SKM-1 treated with dmso at 0.1 percent for 144 hours (cell line): Measurements from ENCODE around the gene TAF1.
"Not testable (repeated sequence)": the region's sequence is repeated elsewhere in the genome, so short reads cannot be mapped to it uniquely, and the experiment has no call there.

Experiments
- DNase-seq: peaks from one replicate; lab custom pipeline; 2025; ENCODE audit not compliant: unreplicated experiment; lab: John Stamatoyannopoulos, UW

Gene TAF1

DNA sequence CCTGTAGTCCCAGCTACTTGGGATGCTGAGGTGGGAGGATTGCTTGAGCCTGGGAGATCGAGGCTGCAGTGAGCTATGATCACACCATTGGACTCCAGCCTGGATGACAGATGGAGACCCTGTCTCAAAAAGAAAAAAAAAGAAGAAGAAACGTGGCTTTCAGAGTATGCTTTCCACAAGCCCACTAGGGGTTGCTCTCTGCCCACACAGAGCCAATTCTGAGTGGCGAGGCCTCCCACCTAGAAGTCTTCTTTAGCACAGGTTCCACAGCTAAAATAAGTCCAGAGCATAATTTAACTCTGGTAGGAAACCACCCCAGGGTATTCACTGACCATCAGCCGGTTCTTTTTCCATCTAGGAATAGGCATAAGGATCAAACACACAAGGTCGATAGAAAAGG, 50.1 kb downstream of the TAF1 start:
- DNase-seq = not testable (repeated sequence)

DNA sequence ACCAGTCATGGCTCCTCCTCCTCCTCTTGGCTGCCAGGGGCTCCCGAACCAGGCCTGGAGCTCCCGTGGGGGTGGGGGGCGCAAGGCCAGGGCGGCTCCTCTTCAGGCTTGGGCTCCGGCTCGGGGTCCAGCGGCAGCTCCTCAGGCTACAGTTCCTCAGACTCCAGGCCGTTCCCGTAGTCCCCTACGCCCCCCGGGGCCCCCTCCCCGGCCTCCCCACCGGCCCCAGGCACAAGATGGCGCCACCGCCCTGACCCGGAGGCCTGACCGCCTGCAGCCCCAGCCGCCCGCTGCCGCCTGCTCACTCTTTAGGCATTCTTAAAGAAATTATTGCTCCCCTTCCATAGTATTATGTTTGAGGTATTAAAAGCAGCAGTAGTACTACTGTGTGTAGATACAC, 54.5 kb downstream of the TAF1 start:
- DNase-seq = no peak

DNA sequence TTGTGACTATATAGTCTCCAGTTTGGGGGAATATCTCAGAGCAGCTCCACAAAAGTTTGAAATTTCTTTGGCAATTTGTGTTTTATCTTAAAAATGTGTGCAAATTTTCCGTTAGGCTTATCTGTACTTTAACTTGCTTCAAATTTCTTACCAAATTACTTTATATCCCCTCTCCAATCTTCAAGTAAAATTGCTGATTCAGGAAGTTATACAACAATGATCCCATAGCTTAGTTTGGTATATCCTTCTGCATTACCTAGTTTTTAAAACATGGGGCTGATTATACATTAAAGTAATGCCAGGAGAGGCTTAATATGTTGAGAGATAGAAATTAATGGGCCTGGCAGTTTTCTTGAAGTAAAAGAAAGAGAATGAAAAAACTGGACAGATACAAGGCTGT, 66.6 kb downstream of the TAF1 start:
- no peak for DNase-seq

DNA sequence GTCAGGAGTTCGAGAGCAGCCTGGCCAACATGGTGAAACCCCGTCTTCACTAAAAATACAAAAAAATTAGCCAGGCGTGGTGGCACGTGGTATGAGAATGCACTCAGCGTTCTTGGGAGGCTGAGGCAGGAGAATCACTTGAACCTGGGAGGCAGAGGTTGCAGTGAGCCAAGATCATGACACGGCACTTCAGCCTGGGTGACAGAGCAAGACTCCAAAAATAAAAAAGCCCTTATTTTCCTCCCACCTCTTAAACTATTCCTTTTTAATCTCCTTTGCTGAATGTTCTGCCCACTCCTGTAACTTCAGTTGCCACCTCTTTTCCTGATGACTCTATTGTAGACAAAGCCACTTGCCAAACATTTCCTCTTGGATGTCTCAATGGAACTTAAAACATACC, 72.6 kb downstream of the TAF1 start:
- DNase-seq = no peak

DNA sequence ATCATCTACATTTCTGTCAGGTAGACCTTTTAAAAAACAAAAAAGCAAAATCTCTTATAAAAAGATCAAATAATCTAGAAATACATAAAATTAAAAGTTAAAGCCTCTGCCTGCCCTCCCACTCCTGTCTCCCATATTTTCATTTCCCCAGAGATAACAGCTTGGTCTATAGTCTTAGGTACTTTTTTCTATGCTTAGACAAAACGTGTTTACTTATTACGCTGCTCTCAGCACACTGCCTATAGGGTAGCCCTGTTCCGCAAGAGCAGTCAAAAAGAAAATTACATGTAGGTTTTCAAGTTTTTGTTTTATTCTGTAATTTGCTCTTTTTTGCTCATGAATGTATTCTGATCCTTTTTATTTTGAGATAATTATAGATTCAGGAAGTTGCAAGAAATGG, 73.3 kb downstream of the TAF1 start:
- DNase-seq = no peak

DNA sequence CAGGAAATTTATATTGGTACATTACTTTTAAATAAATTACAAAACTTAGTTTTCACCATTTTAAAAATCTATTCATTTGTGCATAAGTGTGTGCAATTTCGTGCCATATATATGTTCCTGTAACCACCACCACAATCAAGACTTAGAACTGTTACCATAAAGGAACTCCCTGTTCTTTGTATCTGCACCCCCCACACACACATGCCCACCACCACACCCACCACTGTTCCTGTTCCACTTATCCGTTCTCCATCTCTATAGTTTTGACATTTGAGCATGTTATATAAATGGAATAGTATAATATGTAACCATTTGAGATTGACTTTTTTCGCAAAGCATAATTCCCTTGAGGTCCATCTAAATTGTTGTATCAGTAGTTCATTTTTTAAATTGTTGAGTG, 73.7 kb downstream of the TAF1 start:
- DNase-seq = no peak

DNA sequence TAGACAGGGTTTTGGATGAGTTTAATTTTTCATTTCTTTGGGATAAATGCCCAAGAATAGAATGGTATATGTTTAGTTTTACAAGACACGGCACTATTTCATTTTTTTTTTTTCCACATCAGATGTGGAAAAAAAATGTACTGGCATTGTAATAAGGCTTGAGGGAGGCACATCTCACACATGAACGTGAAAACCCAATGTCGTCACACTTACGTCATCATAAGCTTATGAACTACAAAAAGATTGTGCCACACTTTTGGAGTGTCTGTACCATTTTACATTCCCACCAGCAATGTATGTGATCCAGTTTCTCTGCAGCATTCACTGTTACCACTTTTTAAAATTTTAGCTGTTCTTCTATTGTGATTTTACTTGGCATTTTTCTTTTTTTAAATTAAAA, 74.2 kb downstream of the TAF1 start:
- no peak for DNase-seq

DNA sequence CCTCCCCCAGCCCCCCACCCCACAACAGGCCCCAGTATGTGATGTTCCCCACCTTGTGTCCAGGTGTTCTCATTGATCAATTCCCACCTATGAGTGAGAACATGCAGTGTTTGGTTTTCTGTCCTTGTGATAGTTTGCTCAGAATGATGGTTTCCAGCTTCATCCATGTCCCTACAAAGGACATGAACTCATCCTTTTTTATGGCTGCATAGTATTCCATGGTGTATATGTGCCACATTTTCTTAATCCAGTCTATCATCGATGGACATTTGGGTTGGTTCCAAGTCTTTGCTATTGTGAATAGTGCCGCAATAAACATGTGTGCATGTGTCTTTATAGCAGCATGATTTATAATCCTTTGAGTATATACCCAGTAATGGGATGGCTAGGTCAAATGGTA, 75.7 kb downstream of the TAF1 start:
- not testable (repeated sequence) for DNase-seq

DNA sequence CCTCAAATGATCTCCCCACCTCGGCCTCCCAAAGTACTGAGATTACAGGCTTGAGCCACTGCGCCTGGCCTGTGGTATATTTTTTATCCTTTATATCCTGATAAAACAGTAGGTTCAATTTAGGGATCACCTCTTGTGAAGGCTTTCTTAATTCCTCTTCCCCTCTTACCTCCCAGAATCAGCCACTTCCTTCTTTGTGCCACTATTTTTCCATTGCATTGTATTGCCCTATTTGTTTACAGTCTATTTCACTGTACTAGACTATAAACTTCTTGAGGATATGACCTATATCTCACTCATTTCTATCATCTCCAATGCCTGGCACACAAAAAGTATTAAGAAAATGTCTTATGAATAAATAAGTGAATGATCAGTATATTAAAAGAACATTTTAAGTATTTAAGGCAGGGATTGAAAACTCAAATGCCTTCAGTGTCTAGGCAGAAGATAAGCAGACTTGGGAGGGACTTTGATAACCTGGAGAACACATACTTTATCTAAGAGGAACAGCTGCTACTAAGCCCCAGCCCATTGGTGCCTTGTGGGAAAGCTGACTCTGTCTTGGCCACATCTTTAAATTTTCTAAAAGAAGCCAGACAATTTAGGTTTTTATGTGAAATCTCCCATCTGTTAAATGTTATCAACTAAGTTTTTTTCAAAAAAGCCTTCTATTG, 84.4 kb downstream of the TAF1 start:
- no peak for DNase-seq

DNA sequence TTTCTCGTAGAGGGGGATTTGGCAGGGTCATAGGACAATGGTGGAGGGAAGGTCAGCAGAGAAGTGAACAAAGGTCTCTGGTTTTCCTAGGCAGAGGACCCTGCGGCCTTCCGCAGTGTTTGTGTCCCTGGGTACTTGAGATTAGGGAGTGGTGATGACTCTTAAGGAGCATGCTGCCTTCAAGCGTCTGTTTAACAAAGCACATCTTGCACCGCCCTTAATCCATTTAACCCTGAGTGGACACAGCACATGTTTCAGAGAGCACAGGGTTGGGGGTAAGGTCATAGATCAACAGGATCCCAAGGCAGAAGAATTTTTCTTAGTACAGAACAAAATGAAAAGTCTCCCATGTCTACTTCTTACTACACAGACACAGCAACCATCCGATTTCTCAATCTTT, 85.4 kb downstream of the TAF1 start:
- DNase-seq = not testable (repeated sequence)

DNA sequence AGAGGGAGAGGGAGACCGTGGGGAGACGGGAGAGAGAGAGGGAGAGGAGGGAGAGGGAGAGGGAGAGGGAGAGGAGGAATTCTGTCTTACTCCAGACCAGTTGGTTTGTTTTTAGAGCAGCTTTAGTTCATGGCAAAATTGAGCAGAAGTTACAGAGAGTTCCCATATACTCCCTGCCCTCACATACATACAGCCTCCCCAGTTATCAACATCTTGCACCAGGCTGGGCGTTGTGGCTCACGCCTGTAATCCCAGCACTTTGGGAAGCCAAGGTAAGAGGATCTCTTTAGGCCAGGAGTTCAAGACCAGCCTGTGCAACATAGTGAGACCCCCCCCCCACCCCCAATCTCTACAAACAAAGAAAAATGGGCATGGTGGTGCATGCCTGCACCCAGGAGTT, 86.9 kb downstream of the TAF1 start:
- DNase-seq = no peak

DNA sequence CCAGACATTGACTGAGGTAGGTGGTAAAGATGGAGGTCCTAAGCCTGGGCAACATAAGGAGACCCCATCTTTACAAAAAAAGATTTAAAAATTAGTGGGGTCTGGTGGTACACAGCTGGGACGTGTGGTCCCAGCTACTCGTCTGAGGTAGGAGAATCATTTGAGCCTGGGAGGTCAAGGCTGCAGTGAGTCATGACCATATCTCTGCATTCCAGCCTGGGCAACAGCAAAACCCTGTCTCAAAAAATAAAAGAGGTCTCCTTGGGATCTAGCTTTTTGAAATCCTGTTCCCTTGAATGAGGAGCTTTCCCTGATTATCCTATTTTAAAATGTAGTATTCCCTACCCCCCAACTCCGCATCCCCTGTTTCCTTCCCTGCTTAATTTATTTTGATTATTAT, 88.1 kb downstream of the TAF1 start:
- no peak for DNase-seq

DNA sequence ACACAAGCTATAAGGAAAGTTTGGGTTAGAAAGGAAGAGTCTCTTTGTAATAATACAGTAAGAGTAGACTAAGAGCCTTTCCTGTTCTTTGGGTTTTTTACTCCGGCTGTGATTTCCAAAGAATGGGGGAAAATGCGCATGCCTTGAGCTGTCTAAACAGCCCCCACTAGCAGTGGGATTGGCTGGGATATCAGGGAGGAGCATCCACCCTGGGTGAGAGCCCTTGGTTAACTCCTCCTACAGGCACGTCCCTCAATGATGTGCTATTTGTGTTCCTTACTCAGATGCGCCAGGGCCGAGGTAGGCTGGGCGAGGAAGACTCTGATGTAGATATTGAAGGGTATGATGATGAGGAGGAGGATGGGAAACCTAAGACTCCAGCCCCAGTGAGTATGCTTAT, 92.7 kb downstream of the TAF1 start:
- DNase-seq = no peak

DNA sequence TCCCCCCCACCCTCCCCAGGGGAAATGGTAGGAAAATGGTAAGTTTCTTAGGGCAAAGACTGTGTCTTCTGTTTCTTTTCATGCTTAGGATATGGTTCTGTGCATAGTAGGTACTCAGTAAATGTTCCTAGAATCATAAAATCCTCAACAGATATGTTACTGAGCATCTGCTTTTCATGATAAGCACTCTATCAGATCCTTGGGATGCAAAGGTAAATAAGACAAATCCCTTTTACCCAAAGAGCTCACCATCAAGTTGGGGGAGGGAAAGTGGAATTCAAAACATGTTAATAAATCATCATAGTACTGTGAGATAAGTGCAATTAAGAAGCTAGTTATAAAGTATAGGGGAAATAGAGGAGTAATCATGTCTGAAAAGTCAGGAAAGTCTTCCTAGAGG, 98.8 kb downstream of the TAF1 start:
- no peak for DNase-seq

DNA sequence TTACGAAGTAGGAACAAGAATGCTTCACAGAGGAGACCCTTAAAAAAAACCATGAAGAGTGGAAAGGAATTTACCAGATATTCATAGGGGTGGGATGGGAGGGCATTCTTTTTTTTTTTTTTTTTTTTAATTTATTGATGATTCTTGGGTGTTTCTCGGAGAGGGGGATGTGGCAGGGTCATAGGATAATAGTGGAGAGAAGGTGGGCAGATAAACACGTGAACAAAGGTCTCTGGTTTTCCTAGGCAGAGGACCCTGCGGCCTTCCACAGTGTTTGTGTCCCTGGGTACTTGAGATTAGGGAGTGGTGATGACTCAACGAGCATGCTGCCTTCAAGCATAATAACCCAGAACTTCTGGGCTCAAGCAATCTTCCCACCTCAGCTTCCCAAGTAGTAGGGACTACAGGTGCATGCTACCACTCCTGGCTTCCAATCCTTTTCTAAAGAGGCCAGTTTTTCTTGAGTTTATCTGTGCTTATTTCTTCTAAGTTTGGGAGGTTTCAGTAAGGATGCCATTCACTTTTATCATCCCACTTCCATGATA, 100.9 kb downstream of the TAF1 start:
- DNase-seq = no peak

DNA sequence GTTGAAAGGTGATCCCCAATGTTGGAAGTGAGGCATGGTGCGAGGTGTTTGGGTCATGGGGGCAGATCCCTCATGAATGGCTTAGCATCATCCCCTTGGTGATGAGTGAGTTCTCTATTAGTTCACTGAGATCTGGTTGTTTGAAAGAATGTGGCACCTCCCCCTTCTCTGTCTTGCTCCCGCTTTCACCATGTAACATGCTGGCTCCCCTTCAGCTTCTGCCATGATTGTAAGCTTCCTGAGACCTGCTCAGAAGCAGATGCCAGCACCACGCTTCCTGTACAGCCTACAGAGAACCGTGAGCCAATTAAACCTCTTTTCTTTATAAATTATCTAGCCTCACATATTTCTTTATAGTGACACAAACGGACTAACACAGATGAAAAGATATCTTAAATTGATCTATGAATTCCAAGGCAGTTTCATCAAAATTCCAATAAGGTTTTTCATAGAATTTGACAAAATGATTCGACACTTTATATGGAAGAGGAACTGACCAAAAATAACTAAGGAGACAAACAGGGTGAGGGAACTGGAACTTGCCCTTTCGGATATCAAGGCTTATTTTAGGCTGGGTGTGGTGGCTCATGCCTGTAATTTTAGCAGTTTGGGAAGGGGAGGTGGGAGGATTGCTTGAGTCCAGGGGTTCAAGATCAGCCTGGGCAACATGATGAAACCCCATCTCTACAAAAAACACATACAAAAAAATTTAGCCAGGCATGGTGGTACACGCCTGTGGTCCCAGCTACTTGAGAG, 109.8 kb downstream of the TAF1 start:
- no peak for DNase-seq

DNA sequence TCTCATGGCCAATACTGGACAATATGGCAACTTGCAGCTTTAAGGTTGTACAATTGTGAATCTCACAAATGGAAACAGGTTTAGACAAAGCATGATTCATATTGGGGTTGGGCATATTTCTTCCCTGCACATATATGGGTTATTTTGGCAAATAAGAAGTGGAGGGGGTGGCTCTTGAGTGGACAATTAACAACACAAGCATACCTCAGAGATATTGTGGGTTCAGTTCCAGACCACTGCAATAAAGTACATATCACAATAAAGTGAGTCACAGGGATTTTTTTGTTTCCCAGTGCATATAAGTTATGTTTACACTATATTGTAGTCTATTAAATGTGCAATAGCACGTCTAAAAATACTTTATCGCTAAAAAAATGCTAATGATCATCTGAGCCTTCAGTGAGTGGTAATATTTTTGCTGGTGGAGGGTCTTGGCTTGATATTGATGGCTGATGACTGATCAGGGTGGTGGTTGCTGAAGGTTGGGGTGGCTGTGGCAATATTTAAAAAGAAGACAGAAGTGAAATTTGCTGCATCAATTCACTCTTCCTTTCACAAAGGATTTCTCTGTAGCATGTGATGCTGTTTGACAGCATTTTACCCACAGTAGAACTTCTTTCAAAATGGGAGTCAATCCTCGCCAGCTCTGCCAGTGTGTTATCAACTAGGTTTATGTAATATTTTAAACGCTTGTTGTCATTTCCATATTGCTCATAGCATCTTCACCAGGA, 116.2 kb downstream of the TAF1 start:
- DNase-seq = no peak

DNA sequence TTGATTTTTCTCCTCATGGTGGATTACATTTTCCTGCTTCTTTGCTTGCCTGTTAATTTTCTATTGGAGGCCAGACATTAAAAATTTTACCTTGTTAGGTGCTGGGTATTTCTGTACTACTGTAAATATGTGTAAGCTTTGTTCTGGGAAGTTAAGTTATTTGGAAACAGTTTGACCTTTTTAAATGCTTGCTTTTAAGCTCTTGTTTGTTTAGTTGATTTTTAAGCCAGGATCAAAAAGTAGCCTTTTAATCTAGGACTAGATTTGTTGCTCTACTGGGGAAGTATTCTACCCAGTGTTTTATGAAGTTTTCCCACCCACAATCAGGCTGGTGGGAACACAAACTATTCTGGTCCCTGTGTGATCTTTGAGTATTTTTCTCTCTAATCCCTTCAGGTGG, 121.7 kb downstream of the TAF1 start:
- no peak for DNase-seq

DNA sequence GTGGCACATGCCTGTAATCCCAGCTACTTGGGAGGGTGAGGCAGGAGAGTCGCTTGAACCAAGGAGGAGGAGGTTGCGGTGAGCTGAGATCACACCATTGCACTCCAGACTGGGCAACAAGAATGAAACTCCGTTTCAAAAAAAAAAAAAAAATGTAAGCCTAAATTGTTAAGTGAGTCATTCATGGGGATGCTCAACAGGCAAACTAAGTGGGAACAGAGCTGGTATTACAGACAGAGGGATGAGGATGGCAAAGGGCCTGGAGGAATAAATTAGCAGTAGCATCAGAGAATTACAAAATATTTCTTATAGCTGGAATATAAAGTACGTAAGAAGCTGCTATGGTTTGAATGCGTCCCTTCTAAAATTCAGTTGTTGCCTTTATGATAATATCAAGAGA, 123.4 kb downstream of the TAF1 start:
- no peak for DNase-seq

DNA sequence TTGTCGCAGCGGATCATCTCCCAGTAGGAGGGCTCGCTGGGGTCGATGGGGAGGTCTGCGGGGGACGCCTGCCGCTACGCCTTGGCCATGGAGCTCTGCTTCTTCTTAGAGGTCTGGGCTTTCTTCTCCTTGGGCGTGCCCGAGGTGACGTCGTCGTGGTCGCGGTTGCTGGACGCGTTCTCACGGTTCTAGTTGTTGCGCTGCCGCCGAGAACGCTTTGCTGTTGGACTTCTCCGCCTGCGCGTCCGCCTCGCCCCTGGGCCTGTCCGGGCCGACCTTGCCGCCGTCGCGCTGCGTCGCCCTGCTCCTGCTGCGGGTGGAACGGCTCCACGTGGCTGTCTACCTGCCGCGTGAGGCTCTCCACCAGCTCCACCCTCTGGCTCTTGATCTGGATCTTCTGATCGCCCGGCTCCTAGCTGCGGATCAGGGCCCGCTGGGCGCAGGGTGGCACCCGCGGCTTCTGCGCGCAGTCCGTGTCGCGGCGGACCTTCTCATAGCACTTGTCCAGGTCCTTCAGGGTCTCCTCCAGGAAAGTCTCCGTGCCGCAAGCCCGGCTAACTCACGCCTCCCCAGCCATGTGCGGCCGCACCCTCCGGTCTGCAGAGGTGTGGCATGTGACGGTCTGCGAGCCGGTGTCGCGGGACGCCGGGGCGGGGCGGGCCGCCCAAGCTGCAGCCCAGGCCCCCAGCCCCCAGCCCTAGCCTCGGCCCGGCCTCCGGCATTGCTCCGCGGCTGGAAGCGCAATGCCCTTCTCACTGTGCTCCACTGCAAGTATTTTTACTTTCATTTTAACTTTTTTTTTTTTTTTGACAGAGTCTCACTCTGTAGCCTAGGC, 126.3 kb downstream of the TAF1 start:
- no peak for DNase-seq

DNA sequence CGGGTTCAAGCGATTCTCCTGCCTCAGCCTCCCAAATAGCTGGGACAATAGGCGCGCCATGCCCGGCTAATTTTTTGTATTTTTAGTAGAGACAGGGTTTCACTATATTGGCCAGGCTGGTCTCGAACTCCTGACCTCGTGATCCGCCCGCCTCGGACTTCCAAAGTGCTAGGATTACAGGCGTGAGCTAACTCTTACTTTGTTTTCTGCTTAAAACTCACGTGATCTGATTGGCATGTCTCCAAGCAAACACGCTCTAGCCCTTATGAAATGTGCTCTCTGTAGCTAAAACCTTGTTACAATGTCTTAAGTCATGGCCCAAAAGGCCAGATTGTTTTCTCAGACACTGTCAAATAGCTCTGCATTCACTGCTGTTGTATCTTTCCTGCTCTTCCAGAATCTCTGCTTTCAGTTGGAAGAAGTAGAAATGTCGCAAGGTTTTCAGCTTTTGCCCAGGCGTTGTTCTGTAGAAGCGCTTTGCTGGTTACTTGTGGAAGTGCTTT, 127.0 kb downstream of the TAF1 start:
- no peak for DNase-seq
